Karpas-422 (cell line): ENCODE results near the gene SP1. TPM values are rescaled to one million over a fixed set of nuclear protein-coding genes. Genes with fewer than 3 reads are reported as not detected.
A peak's percentile ranks its signal among the peaks of the same experiment; 100 is the strongest.
"Not testable (repeated sequence)": the region's sequence is repeated elsewhere in the genome, so short reads cannot be mapped to it uniquely, and the experiment has no call there.

ENCODE experiments used
- DNase-seq: peaks from one replicate; pipeline ENCODE4 v3.0.0-alpha.2; 2015
- H2AFZ ChIP-seq: fragments of 200-600 bp; sonication (generic); 2 replicates; pipeline ENCODE4 v1.6.1; 2014; ENCODE audit warnings: antibody characterized with exemption, low read length, mixed read lengths
- H3K27ac ChIP-seq: fragments of 200-600 bp; sonication (generic); 2 replicates; pipeline ENCODE4 v1.5.1; 2014; ENCODE audit warnings: mild to moderate bottlenecking, low read length, moderate library complexity
- H3K27me3 ChIP-seq: fragments of 200-600 bp; sonication (generic); 2 replicates; pipeline ENCODE4 v1.6.1; 2014; ENCODE audit warnings: low read length, mixed read lengths
- H3K36me3 ChIP-seq: fragments of 200-600 bp; sonication (generic); 2 replicates; pipeline ENCODE4 v1.6.1; 2014; ENCODE audit warnings: low read length, mixed read lengths; ENCODE audit not compliant: insufficient read depth
- H3K4me1 ChIP-seq: fragments of 200-600 bp; sonication (generic); 2 replicates; pipeline ENCODE4 v1.6.1; 2014; ENCODE audit warnings: mild to moderate bottlenecking, low read length, mixed read lengths
- H3K4me2 ChIP-seq: fragments of 200-600 bp; sonication (generic); 2 replicates; pipeline ENCODE4 v1.6.1; 2014; ENCODE audit warnings: low read length, low read depth, mild to moderate bottlenecking; ENCODE audit not compliant: poor library complexity, severe bottlenecking
- H3K4me3 ChIP-seq: fragments of 200-600 bp; sonication (generic); 2 replicates; pipeline ENCODE4 v1.5.1; 2014; ENCODE audit warnings: mild to moderate bottlenecking, antibody characterized with exemption, low read length, mixed read lengths
- H3K79me2 ChIP-seq: fragments of 200-600 bp; sonication (generic); 2 replicates; pipeline ENCODE4 v1.6.1; 2014; ENCODE audit warnings: mild to moderate bottlenecking, low read length, mixed read lengths
- H3K9ac ChIP-seq: fragments of 200-600 bp; sonication (generic); 2 replicates; pipeline ENCODE4 v1.6.0; 2014; ENCODE audit warnings: low read length
- H3K9me2 ChIP-seq: fragments of 200-600 bp; sonication (generic), shearing (Covaris generic); replicated peaks from 2 replicates; pipeline ENCODE4 v1.6.0; 2014; ENCODE audit warnings: mild to moderate bottlenecking, low read length, moderate library complexity; ENCODE audit not compliant: insufficient read depth
- H3K9me3 ChIP-seq: fragments of 300-700, 200-600 bp; sonication (generic); 2 replicates; pipeline ENCODE4 v1.6.1; 2014; ENCODE audit warnings: low read length, mixed read lengths
- H4K20me1 ChIP-seq: fragments of 200-600 bp; sonication (generic); 2 replicates; pipeline ENCODE4 v1.6.1; 2014; ENCODE audit warnings: mild to moderate bottlenecking, antibody characterized with exemption, low read length, low read depth; ENCODE audit not compliant: insufficient read depth
- total RNA-seq: library from RNA; depleted of rRNA; stranded (reverse); fragments of >200 nt; shearing (Covaris generic); gene quantifications from 2 replicates; pipeline ENCODE4 v1.2.3, GENCODE V29; 2014; ENCODE audit warnings: low replicate concordance

Gene SP1
- total RNA-seq, 1 experiment from 2014 or later = 36.5 TPM

DNA sequence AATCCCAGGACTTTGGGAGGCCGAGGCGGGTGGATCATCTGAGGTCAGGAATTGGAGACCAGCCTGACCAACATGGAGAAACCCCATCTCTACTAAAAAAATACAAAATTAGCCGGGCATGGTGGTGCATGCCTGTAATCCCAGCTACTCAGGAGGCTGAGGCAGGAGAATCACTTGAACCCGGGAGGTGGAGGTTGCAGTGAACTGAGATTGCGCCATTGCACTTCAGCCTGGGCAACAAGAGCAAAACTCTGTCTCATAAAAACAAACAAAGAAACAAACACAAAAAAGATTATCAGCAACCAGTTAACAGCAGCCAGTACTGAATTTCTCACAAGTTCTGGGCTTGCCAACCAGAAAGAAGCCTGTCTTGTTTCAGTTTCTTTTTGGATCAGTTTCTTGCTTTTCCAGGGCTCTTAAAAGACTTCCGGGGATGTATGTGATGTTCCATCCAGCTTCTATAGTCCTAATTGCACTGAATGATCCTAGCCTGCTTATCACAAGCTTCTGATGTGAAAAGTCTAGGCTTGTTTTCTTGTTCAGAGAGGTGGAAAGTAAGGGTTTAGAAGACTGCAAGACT lies 6.3 kb upstream of the SP1 start:
- not testable (repeated sequence) for H3K4me3 ChIP-seq, H3K4me2 ChIP-seq

DNA sequence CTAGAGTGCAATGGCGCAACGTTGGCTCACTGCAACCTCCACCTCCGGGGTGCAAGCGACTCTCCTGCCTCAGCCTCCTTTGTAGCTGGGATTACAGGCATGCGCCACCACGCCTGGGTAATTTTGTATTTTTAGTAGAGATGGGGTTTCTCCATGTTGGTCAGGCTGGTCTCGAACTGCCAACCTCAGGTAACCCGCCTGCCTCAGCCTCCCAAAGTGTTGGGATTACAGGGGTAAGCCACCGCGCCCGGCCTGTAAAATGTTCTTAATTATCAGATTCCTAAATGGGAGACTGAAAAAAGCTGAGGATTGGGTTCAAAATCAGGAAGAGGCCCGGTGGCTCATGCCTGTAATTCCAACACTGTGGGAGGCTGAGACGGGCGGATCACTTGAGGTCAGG lies 5.7 kb upstream of the SP1 start:
- not testable (repeated sequence) for H3K27me3 ChIP-seq, DNase-seq, H3K9me2 ChIP-seq, H3K4me3 ChIP-seq, H3K9ac ChIP-seq, H3K9me3 ChIP-seq, H3K4me2 ChIP-seq, H4K20me1 ChIP-seq, H3K36me3 ChIP-seq, H3K27ac ChIP-seq, H2AFZ ChIP-seq, H3K79me2 ChIP-seq
- H3K4me1 ChIP-seq = peaks cover 31% of the 10 kb centered on the region

More for the DNA sequence above, 6.3 kb upstream of the SP1 start:
- not testable (repeated sequence) for H4K20me1 ChIP-seq, H3K9ac ChIP-seq, H3K9me2 ChIP-seq, H3K27me3 ChIP-seq, H3K27ac ChIP-seq, H3K79me2 ChIP-seq, H3K36me3 ChIP-seq, H3K9me3 ChIP-seq
- DNase-seq = peak; percentile 44
- 0 out of 2 replicates have a peak overlapping the region, but pooled peaks have one; percentile 76 for H2AFZ ChIP-seq
- H3K4me1 ChIP-seq = peaks cover 25% of the 10 kb centered on the region

DNA sequence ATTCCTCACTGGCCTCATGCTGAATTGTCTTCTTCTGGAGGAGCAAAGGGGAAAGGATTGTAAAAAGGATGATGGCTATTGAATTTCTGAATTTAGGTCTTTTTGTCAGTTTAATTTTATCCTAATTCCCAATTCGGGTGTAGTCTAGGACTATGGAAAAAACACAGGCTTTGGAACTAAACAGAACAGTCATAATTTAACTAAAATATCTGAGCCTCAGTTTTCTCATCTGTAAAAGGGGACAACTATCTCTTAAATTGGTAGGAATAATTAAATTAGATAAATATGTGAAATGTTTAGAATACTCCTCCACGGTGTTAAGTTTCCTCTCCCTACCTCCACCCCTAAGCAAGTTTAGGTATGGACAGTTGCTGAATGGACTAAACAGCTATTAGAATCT lies 3.2 kb upstream of the SP1 start:
- Histone ChIP-seq H3K9me3 (no peaks in the 10 kb centered on the region), H3K36me3 (no peaks in the 10 kb centered on the region), H3K4me3 (no peak overlapping the region), H3K27me3 (no peaks in the 10 kb centered on the region), H3K4me2 (no peak overlapping the region), H3K79me2 (peaks cover 11% of the 10 kb centered on the region), H3K27ac (no peak overlapping the region), H3K4me1 (peaks cover 29% of the 10 kb centered on the region), H4K20me1 (no peaks in the 10 kb centered on the region), H3K9me2 (no peaks in the 10 kb centered on the region), H2AFZ (no peak overlapping the region), H3K9ac (no peak overlapping the region)
- DNase-seq = peak; percentile 42

DNA sequence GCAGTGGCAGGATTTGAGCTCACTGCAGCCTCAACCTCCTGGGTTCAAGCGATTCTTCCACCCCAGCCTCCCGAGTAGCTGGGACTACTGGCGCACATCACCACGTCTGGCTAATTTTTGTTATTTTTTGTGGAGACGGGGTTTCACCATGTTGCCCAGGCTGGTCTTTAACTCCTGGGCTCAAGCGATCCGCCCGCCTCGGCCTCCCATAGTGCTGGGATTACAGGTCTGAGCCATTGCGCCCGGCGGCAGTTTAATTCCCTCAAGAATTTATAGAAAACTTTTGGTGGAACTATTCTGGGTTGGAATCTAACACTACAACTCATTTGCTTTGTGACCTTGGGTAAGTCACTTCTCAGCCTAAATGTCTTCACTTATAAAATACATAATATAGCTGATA lies 1.8 kb upstream of the SP1 start:
- peak overlapping the region; percentile 70 for H3K27ac ChIP-seq
- H2AFZ ChIP-seq = no peak overlapping the region
- no peaks in the 10 kb centered on the region for H4K20me1 ChIP-seq
- H3K9me2 ChIP-seq = no peaks in the 10 kb centered on the region
- DNase-seq = no peak
- no peaks in the 10 kb centered on the region for H3K27me3 ChIP-seq
- H3K4me2 ChIP-seq = peak overlapping the region; percentile 84
- H3K4me3 ChIP-seq = peak overlapping the region; percentile 71; the same call in 1 of the 2 replicates
- H3K9ac ChIP-seq = peak overlapping the region; percentile 76
- peaks cover 12% of the 10 kb centered on the region for H3K36me3 ChIP-seq
- H3K79me2 ChIP-seq = peaks cover 25% of the 10 kb centered on the region
- no peaks in the 10 kb centered on the region for H3K9me3 ChIP-seq
- peaks cover 36% of the 10 kb centered on the region for H3K4me1 ChIP-seq

DNA sequence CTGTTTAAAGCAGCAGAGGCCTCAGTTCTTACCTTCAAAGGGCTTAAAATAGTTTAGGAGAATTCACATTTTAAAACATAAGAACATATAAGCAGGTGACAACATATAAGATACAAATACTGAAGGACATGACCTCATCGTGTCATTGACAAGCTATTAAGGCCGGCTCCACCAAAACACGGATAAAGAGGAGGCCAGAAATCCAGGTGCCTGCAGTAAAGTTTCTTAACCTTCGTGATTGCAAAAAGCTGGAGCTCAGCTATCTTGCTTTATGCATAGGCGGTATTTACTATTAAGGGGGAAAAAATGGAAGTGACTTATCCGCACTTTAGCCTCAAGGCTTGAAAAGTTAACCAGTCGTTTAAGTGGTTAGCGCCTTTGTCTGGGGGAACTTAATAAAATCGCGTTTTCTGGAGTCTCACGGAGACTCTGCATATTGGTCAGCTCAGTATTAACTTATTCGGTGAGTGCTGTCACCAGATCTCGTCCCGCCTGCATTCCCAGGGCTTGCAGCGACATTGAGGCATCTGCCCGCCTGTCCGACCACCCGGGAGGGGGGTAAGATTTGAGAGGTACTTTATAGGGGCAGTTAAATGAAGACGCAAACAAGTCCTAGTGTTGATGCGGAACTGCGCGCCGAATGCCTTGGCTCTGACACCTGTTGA lies 1.1 kb upstream of the SP1 start:
- Histone ChIP-seq H3K36me3 (peaks cover 12% of the 10 kb centered on the region), H3K9ac (peak overlapping the region; percentile 76), H3K4me2 (peak overlapping the region; percentile 84), H4K20me1 (no peaks in the 10 kb centered on the region), H3K79me2 (peaks cover 32% of the 10 kb centered on the region), H2AFZ (no peak overlapping the region), H3K27me3 (no peaks in the 10 kb centered on the region), H3K9me2 (no peaks in the 10 kb centered on the region), H3K4me3 (peak overlapping the region; percentile 71), H3K9me3 (no peaks in the 10 kb centered on the region), H3K27ac (peak overlapping the region; percentile 70), H3K4me1 (peaks cover 40% of the 10 kb centered on the region)
- DNase-seq = peak; percentile 49

DNA sequence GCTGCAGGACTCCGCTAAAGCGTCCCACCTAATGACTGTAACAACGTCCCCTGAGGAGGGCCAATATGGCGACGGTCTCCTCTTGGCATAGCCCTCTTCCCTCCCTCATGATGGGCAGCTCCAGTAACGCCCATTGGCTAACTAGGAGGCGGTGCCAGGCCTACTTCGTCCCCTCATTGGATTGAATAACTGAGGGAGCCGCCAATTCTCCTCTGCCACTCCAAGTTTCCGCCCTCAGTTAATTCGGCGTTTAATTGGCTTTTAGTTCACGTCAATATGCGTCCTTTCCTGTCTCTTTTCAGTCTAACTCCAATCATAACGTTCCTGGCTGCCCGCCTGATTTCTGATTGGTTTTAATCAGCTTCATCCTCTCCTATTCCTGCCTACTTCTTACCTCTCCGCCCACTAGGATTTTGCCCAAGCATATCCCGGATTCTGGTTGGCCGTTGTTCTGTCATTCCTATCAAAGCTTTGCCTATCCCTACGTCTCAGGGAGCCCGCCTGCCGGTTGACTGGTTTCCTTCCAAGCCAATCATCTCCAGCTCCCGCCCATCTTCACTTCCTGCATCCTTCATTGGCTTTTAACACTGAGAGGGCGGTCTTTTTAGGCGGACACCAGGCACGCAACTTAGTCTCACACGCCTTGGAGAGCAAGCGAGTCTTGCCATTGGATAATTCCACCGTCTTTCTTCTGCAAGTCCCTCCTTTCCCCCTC lies 430 bp upstream of the SP1 start:
- peak; percentile 100 for DNase-seq
- peaks cover 36% of the 10 kb centered on the region for H3K79me2 ChIP-seq
- peak overlapping the region; percentile 86 for H3K27ac ChIP-seq
- H3K9me3 ChIP-seq = no peaks in the 10 kb centered on the region
- peak overlapping the region; percentile 76 for H3K9ac ChIP-seq
- H3K4me1 ChIP-seq = peaks cover 40% of the 10 kb centered on the region
- H3K36me3 ChIP-seq = peaks cover 12% of the 10 kb centered on the region
- H3K27me3 ChIP-seq = no peaks in the 10 kb centered on the region
- no peaks in the 10 kb centered on the region for H4K20me1 ChIP-seq
- H2AFZ ChIP-seq = no peak overlapping the region
- H3K4me2 ChIP-seq = peak overlapping the region; percentile 84
- H3K4me3 ChIP-seq = peak overlapping the region; percentile 71
- no peaks in the 10 kb centered on the region for H3K9me2 ChIP-seq

DNA sequence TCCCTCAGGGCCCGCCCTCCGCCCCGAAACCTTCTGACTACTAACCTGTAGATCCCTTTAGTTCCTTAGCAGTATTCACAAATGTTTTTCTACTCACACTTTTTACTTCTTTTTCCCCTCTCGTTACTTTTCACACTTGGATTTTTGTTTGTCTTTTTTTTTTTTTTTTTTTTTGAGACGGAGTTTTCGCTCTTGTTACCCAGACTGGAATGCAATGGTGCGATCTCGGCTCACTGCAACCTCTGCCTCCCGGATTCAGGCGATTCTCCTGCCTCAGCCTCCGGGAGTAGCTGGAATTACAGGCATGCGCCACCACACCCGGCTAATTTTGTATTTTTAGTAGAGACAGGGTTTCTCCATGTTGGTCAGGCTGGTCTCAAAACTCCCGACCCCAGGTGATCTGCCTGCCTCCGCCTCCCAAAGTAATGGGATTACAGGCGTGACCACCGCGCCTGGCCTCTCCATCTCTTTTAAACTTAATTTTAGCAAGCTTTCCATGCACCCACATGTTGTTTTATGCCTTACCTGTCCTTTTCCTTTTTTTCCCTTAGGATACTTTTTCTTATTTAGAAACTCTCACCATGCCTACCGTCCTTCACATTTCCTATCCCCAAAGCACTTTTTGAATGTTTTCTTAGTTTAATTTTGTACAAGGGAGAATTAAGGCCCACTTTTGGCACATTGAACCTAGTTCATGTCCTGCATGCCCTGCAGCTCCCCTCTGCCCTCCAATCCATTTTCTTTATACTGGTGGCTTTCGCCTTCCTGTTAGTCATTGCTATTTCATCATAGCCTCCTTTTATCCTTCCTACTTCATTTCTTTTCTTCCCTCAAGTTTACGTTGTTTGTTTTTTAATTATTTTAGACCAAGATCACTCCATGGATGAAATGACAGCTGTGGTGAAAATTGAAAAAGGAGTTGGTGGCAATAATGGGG lies 1.1 kb downstream of the SP1 start:
- Histone ChIP-seq H3K4me3 (peak overlapping the region; percentile 72), H2AFZ (no peak overlapping the region), H3K36me3 (peaks cover 12% of the 10 kb centered on the region), H3K9me3 (no peaks in the 10 kb centered on the region), H3K4me2 (peak overlapping the region; percentile 88), H4K20me1 (no peaks in the 10 kb centered on the region), H3K9me2 (no peaks in the 10 kb centered on the region), H3K4me1 (peaks cover 44% of the 10 kb centered on the region), H3K27me3 (no peaks in the 10 kb centered on the region), H3K27ac (peak overlapping the region; percentile 27; the same call in 1 of the 2 replicates), H3K79me2 (peaks cover 42% of the 10 kb centered on the region), H3K9ac (peak overlapping the region; percentile 70)
- no peak for DNase-seq
